Karpas-422 (cell line): ENCODE results near the gene JMJD1C. TPM values are rescaled to one million over a fixed set of nuclear protein-coding genes. Genes with fewer than 3 reads are reported as not detected.
"Not testable (repeated sequence)": the region's sequence is repeated elsewhere in the genome, so short reads cannot be mapped to it uniquely, and the experiment has no call there.

Experiments used
- DNase-seq: peaks from one replicate; pipeline ENCODE4 v3.0.0-alpha.2; 2015
- H2AFZ ChIP-seq: fragments of 200-600 bp; sonication (generic); 2 replicates; pipeline ENCODE4 v1.6.1; 2014; ENCODE audit warnings: antibody characterized with exemption, low read length, mixed read lengths
- H3K27ac ChIP-seq: fragments of 200-600 bp; sonication (generic); 2 replicates; pipeline ENCODE4 v1.5.1; 2014; ENCODE audit warnings: mild to moderate bottlenecking, low read length, moderate library complexity
- H3K27me3 ChIP-seq: fragments of 200-600 bp; sonication (generic); 2 replicates; pipeline ENCODE4 v1.6.1; 2014; ENCODE audit warnings: low read length, mixed read lengths
- H3K36me3 ChIP-seq: fragments of 200-600 bp; sonication (generic); 2 replicates; pipeline ENCODE4 v1.6.1; 2014; ENCODE audit warnings: low read length, mixed read lengths; ENCODE audit not compliant: insufficient read depth
- H3K4me1 ChIP-seq: fragments of 200-600 bp; sonication (generic); 2 replicates; pipeline ENCODE4 v1.6.1; 2014; ENCODE audit warnings: mild to moderate bottlenecking, low read length, mixed read lengths
- H3K4me2 ChIP-seq: fragments of 200-600 bp; sonication (generic); 2 replicates; pipeline ENCODE4 v1.6.1; 2014; ENCODE audit warnings: low read length, low read depth, mild to moderate bottlenecking; ENCODE audit not compliant: poor library complexity, severe bottlenecking
- H3K4me3 ChIP-seq: fragments of 200-600 bp; sonication (generic); 2 replicates; pipeline ENCODE4 v1.5.1; 2014; ENCODE audit warnings: mild to moderate bottlenecking, antibody characterized with exemption, low read length, mixed read lengths
- H3K79me2 ChIP-seq: fragments of 200-600 bp; sonication (generic); 2 replicates; pipeline ENCODE4 v1.6.1; 2014; ENCODE audit warnings: mild to moderate bottlenecking, low read length, mixed read lengths
- H3K9ac ChIP-seq: fragments of 200-600 bp; sonication (generic); 2 replicates; pipeline ENCODE4 v1.6.0; 2014; ENCODE audit warnings: low read length
- H3K9me2 ChIP-seq: fragments of 200-600 bp; sonication (generic), shearing (Covaris generic); replicated peaks from 2 replicates; pipeline ENCODE4 v1.6.0; 2014; ENCODE audit warnings: mild to moderate bottlenecking, low read length, moderate library complexity; ENCODE audit not compliant: insufficient read depth
- H3K9me3 ChIP-seq: fragments of 300-700, 200-600 bp; sonication (generic); 2 replicates; pipeline ENCODE4 v1.6.1; 2014; ENCODE audit warnings: low read length, mixed read lengths
- H4K20me1 ChIP-seq: fragments of 200-600 bp; sonication (generic); 2 replicates; pipeline ENCODE4 v1.6.1; 2014; ENCODE audit warnings: mild to moderate bottlenecking, antibody characterized with exemption, low read length, low read depth; ENCODE audit not compliant: insufficient read depth
- total RNA-seq: library from RNA; depleted of rRNA; stranded (reverse); fragments of >200 nt; shearing (Covaris generic); gene quantifications from 2 replicates; pipeline ENCODE4 v1.2.3, GENCODE V29; 2014; ENCODE audit warnings: low replicate concordance

The JMJD1C gene
- total RNA-seq, 1 experiment from 2014 or later, result 141 TPM

- H3K9ac ChIP-seq, H4K20me1 ChIP-seq, H3K36me3 ChIP-seq, DNase-seq, H3K27ac ChIP-seq, H2AFZ ChIP-seq, H3K9me3 ChIP-seq, H3K9me2 ChIP-seq, H3K4me3 ChIP-seq, H3K4me2 ChIP-seq, H3K27me3 ChIP-seq: not testable (repeated sequence)
- peaks cover 97% of the 10 kb centered on the region for H3K79me2 ChIP-seq
- peaks cover 61% of the 10 kb centered on the region for H3K4me1 ChIP-seq
These were observed 230.6 kb downstream of the JMJD1C start for GRCh38 chr10:63235136-63235535.

DNA sequence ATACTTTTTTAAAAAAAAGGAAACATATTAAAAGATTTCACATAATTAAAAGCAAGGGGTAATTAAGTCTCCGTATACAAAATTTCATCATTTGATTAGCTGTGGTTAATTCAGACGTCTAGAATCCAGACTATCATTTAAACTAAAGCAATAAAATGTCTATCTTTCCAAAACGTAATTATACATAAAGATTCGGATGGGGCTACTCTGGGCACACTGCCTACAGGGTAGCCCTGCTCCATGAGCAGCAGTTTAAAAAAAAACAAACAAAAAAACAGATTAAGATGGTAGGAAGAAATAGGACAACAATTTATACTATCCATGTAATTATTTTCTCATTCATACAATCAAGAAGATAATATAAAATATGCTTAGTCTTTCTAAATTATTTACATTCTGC is 236.6 kb downstream of the JMJD1C start:
- Histone ChIP-seq H3K36me3 (no peaks in the 10 kb centered on the region), H3K4me3 (no peak overlapping the region), H3K9me3 (no peaks in the 10 kb centered on the region), H3K27me3 (no peaks in the 10 kb centered on the region), H2AFZ (no peak overlapping the region), H3K9ac (no peak overlapping the region), H4K20me1 (no peaks in the 10 kb centered on the region), H3K4me2 (no peak overlapping the region), H3K27ac (peak overlapping the region; percentile 19; the same call in 1 of the 2 replicates), H3K9me2 (no peaks in the 10 kb centered on the region), H3K4me1 (peaks cover 62% of the 10 kb centered on the region), H3K79me2 (peaks cover 98% of the 10 kb centered on the region)
- no peak for DNase-seq

- Histone ChIP-seq H3K9ac (no peak overlapping the region), H2AFZ (no peak overlapping the region), H3K79me2 (peaks cover 97% of the 10 kb centered on the region), H3K27ac (peak overlapping the region; percentile 19; the same call in 1 of the 2 replicates), H3K4me1 (peaks cover 55% of the 10 kb centered on the region), H3K4me3 (no peak overlapping the region), H3K9me3 (no peaks in the 10 kb centered on the region), H3K9me2 (no peaks in the 10 kb centered on the region), H3K4me2 (peak overlapping the region; percentile 6), H3K36me3 (no peaks in the 10 kb centered on the region), H3K27me3 (no peaks in the 10 kb centered on the region), H4K20me1 (no peaks in the 10 kb centered on the region)
- no peak for DNase-seq
These were observed 237.5 kb downstream of the JMJD1C start for GRCh38 chr10:63228237-63228636.

DNA sequence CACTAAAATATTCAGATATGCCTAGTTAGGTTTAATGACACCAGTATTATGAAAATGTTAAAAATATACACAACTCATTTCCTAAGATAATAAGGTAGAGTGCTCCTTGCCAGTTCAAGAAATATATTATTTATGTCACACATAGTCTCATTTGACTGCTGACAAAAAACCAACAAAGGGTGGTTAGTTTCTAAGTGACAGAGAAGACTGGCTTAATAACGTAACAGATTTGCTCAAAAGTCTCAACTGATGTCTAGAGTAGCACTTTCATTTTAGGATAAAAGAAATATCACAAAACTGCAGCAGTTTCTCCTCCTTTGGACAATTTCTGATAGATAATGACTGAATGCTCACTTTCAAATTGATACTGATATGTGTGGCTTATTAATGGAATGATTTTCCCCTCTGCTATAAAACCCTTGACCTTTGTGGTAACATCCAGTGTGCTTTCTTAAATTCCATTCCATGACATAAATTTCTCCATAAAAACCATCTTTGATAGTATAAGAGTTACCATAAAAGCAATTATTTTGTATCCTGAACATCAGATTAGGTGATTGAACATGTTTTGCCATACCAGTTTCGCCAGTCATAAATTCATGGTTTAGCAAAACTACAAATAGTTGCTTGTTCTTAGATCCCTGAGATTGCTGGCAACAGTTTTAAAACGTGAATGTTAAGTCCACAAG is 238.4 kb downstream of the JMJD1C start:
- no peak overlapping the region for H3K4me3 ChIP-seq
- no peaks in the 10 kb centered on the region for H3K27me3 ChIP-seq
- H3K27ac ChIP-seq, result 0 out of 2 replicates have a peak overlapping the region, but pooled peaks have one; percentile 9
- H3K4me1 ChIP-seq, result peaks cover 47% of the 10 kb centered on the region
- no peak for DNase-seq
- no peak overlapping the region for H3K9ac ChIP-seq
- no peak overlapping the region for H3K4me2 ChIP-seq
- no peaks in the 10 kb centered on the region for H3K9me3 ChIP-seq
- peaks cover 95% of the 10 kb centered on the region for H3K79me2 ChIP-seq
- H3K9me2 ChIP-seq, result no peaks in the 10 kb centered on the region
- H2AFZ ChIP-seq, result no peak overlapping the region
- H4K20me1 ChIP-seq, result no peaks in the 10 kb centered on the region
- no peaks in the 10 kb centered on the region for H3K36me3 ChIP-seq

DNA sequence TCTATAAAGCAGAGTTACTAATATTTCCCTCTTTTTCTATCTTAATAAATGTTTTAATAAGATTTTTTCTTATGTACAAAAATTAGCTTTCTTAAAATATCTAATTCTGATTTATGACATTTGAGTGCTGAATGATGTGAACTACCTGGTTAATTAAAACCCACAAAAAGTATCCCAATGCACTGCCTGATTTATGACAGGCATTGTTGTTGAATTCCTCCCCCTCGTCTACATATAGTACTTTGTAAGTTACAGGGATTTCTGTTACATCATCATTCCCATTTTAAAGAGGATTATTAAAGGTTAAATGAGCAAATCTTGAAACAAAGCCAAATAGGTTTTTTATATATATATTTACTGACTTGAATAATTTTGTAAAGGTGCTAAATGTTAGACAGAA is 241.5 kb downstream of the JMJD1C start:
- Histone ChIP-seq H3K4me2 (no peak overlapping the region), H3K79me2 (peaks cover 93% of the 10 kb centered on the region), H3K9me2 (no peaks in the 10 kb centered on the region), H3K9ac (no peak overlapping the region), H3K27me3 (no peaks in the 10 kb centered on the region), H3K36me3 (no peaks in the 10 kb centered on the region), H3K9me3 (no peaks in the 10 kb centered on the region), H3K27ac (no peak overlapping the region), H3K4me1 (peaks cover 58% of the 10 kb centered on the region), H4K20me1 (0 out of 2 replicates have a peak, but pooled peaks cover 3% of the 10 kb centered on the region), H3K4me3 (no peak overlapping the region), H2AFZ (no peak overlapping the region)
- DNase-seq, result no peak

DNA sequence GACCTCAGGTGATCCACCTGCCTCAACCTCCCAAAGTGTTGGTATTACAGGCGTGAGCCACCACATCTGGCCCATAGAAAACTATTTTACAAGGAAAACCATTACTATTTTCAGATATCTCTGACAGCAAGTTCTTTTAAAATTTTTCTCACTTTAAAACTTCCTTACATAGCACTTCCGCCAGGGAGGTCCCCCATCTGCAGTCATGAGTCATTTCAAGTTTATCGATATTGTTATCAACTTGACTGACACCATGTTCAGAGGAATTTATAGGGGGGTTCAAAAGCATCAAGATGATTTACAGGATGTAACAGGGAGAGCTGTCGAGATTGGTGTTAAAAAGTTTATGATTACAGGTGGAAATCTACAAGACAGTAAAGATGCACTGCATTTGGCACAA is 243.8 kb downstream of the JMJD1C start:
- no peaks in the 10 kb centered on the region for H3K9me3 ChIP-seq
- H3K9ac ChIP-seq, result no peak overlapping the region
- H3K9me2 ChIP-seq, result no peaks in the 10 kb centered on the region
- peaks cover 91% of the 10 kb centered on the region for H3K79me2 ChIP-seq
- no peak overlapping the region for H3K27ac ChIP-seq
- H3K4me3 ChIP-seq, result no peak overlapping the region
- H2AFZ ChIP-seq, result no peak overlapping the region
- 0 out of 2 replicates have a peak, but pooled peaks cover 3% of the 10 kb centered on the region for H4K20me1 ChIP-seq
- H3K27me3 ChIP-seq, result no peaks in the 10 kb centered on the region
- H3K36me3 ChIP-seq, result no peaks in the 10 kb centered on the region
- H3K4me1 ChIP-seq, result peaks cover 60% of the 10 kb centered on the region
- no peak for DNase-seq
- H3K4me2 ChIP-seq, result no peak overlapping the region

DNA sequence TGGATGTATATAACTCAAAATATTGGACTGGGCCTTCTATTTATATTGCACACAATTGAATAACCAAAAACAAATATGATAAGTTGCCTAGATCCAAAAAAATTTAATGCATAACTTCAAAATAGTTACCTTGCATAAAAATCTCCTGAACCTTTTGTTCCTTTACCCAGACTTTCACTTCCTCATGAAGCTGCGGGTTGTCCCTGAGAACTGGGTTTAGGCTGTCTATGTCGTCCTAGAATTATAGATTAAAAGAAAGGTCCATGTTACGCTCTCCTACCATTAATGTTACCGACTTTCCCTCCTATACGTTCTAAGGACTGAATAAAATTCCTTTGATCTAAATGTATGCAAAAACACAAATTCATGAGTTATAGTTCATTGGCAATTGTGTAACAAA is 246.0 kb downstream of the JMJD1C start:
- Histone ChIP-seq H4K20me1 (0 out of 2 replicates have a peak, but pooled peaks cover 3% of the 10 kb centered on the region), H3K4me1 (peaks cover 57% of the 10 kb centered on the region), H3K36me3 (peaks cover 13% of the 10 kb centered on the region; the same call in 1 of the 2 replicates), H3K79me2 (peaks cover 90% of the 10 kb centered on the region), H3K9me3 (no peaks in the 10 kb centered on the region), H3K27me3 (no peaks in the 10 kb centered on the region), H3K4me3 (no peak overlapping the region), H3K4me2 (peak overlapping the region; percentile 37), H3K9me2 (no peaks in the 10 kb centered on the region), H2AFZ (no peak overlapping the region), H3K27ac (peak overlapping the region; percentile 45), H3K9ac (no peak overlapping the region)
- no peak for DNase-seq

DNA sequence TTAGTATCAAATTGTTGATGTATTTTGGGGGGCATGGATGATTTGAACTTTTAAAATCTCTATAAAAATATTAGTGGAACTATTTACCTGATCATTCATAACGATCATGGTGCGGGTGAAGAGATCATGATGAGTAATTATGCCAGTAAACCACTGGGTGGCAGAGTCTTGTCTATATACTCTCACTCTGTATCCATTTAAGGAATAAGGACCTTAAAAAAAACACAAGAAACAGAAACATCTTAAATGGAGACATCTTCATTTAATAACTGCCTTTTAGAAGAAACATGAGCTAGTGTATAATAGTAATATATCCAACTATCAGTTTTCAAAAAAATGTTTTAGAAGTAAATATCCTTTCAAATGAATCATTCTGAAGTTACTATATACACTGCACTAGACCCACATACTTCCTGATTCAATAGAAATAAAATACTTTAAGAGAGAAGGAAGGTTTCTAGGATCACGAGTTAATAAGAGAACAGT is 248.6 kb downstream of the JMJD1C start:
- Histone ChIP-seq H3K27ac (peak overlapping the region; percentile 42), H2AFZ (no peak overlapping the region), H3K79me2 (peaks cover 88% of the 10 kb centered on the region), H3K4me1 (peaks cover 54% of the 10 kb centered on the region), H3K36me3 (peaks cover 32% of the 10 kb centered on the region), H3K4me2 (peak overlapping the region; percentile 28), H3K9me2 (no peaks in the 10 kb centered on the region), H3K9me3 (no peaks in the 10 kb centered on the region), H3K9ac (no peak overlapping the region), H3K4me3 (no peak overlapping the region), H3K27me3 (no peaks in the 10 kb centered on the region), H4K20me1 (0 out of 2 replicates have a peak, but pooled peaks cover 3% of the 10 kb centered on the region)
- DNase-seq, result peak; percentile 81
